ENCODE measurements around the gene DCX. TPM values are rescaled to one million over a fixed set of nuclear protein-coding genes. Genes with fewer than 3 reads are reported as not detected.

Gene DCX
- total RNA-seq, 2 donors from 2014 or later = not detected

DNA sequence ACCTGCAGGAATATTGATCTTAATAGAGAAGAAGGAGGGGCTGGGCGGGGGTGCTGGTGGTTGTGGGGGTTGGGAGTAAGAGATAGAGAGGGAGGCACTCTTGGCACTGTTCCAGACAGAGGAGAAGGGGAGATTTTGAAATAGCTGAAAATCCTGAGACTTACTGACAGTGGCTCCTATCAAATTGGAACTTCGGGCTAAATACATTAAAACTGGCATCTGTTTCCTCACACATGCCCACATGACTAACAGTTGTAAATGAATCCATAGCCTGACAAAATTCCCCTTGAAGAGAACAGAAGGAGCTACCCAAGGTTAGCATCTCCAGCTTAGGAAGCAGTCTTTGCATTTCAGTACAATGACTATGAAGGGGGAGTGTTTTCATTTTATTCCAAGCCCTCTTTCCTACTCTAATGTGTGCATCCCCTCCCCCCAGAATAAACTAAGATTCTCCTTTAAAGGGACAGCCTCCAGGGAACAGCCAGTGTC, 1.4 kb downstream of the DCX start:
- Histone ChIP-seq H3K4me3 (no peak overlapping the region), H3K4me1 (ENCODE audit: control insufficient read depth in 1 of 2, low read depth in 2 of 2) (no peaks in the 10 kb centered on the region), H3K36me3 (no peaks in the 10 kb centered on the region), H3K27me3 (replicated peaks; ENCODE audit: insufficient read depth) (no peaks in the 10 kb centered on the region), H3K27ac (no peak overlapping the region), H3K9me3 (no peaks in the 10 kb centered on the region)
- no peak for DNase-seq (ENCODE audit: low spot score)
- no peak for ATAC-seq (ENCODE audit: insufficient number of reproducible peaks, low FRiP score, low read depth)
- TF ChIP-seq, protein P1, sequence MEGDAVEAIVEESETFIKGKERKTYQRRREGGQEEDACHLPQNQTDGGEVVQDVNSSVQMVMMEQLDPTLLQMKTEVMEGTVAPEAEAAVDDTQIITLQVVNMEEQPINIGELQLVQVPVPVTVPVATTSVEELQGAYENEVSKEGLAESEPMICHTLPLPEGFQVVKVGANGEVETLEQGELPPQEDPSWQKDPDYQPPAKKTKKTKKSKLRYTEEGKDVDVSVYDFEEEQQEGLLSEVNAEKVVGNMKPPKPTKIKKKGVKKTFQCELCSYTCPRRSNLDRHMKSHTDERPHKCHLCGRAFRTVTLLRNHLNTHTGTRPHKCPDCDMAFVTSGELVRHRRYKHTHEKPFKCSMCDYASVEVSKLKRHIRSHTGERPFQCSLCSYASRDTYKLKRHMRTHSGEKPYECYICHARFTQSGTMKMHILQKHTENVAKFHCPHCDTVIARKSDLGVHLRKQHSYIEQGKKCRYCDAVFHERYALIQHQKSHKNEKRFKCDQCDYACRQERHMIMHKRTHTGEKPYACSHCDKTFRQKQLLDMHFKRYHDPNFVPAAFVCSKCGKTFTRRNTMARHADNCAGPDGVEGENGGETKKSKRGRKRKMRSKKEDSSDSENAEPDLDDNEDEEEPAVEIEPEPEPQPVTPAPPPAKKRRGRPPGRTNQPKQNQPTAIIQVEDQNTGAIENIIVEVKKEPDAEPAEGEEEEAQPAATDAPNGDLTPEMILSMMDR (IDR thresholded peaks at IDR 0.05) = no peak

DNA sequence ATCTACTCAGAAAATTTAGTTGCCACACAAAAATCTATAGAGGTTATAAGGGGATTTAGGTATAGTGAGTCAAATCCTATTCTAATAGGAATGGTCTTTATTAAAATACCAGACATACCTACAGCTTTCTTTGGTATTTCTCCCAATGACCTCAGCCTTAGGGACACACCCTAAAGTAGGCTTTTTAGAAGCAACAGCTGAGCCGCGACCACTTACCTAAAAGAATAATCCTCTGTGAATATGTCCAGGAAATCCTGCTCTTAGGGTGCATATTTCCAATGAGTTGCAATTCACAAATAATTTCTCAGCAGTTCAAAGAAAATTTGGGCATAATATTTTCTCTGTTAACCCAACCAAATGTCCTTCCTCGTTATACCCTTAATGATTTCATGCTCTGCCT, 2.7 kb downstream of the DCX start:
- Histone ChIP-seq H3K9me3 (no peaks in the 10 kb centered on the region), H3K27ac (no peak overlapping the region), H3K27me3 (replicated peaks; ENCODE audit: insufficient read depth) (no peaks in the 10 kb centered on the region), H3K36me3 (no peaks in the 10 kb centered on the region), H3K4me1 (ENCODE audit: control insufficient read depth in 1 of 2, low read depth in 2 of 2) (no peaks in the 10 kb centered on the region), H3K4me3 (no peak overlapping the region)
- TF ChIP-seq, protein P1 (IDR thresholded peaks at IDR 0.05) = no peak
- DNase-seq (ENCODE audit: low spot score) (no peak), ATAC-seq (ENCODE audit: insufficient number of reproducible peaks, low FRiP score, low read depth) (no peak)

GRCh38 chrX:111407948-111408347, 4.0 kb downstream of the DCX start:
- DNase-seq (ENCODE audit: low spot score) (no peak), ATAC-seq (ENCODE audit: insufficient number of reproducible peaks, low FRiP score, low read depth) (no peak)
- no peak overlapping the region for H3K27ac ChIP-seq
- H3K36me3 ChIP-seq = no peaks in the 10 kb centered on the region
- no peak overlapping the region for H3K4me3 ChIP-seq
- TF ChIP-seq, protein P1 (IDR thresholded peaks at IDR 0.05) = no peak
- H3K9me3 ChIP-seq = no peaks in the 10 kb centered on the region
- no peaks in the 10 kb centered on the region for H3K27me3 ChIP-seq (replicated peaks; ENCODE audit: insufficient read depth)
- H3K4me1 ChIP-seq (ENCODE audit: control insufficient read depth in 1 of 2, low read depth in 2 of 2) = no peaks in the 10 kb centered on the region

- Histone ChIP-seq H3K9me3 (no peaks in the 10 kb centered on the region), H3K27me3 (replicated peaks; ENCODE audit: insufficient read depth) (no peaks in the 10 kb centered on the region), H3K4me3 (no peak overlapping the region), H3K36me3 (no peaks in the 10 kb centered on the region), H3K27ac (no peak overlapping the region), H3K4me1 (ENCODE audit: control insufficient read depth in 1 of 2, low read depth in 2 of 2) (no peaks in the 10 kb centered on the region)
- DNase-seq (ENCODE audit: low spot score) (no peak), ATAC-seq (ENCODE audit: insufficient number of reproducible peaks, low FRiP score, low read depth) (no peak)
- TF ChIP-seq, protein P1 (IDR thresholded peaks at IDR 0.05) = no peak
These were observed 9.6 kb downstream of the DCX start for GRCh38 chrX:111402344-111402743.

GRCh38 chrX:111395149-111395548, 16.8 kb downstream of the DCX start:
- Histone ChIP-seq H3K4me3 (no peak overlapping the region), H3K27me3 (replicated peaks; ENCODE audit: insufficient read depth) (no peaks in the 10 kb centered on the region), H3K4me1 (ENCODE audit: control insufficient read depth in 1 of 2, low read depth in 2 of 2) (no peaks in the 10 kb centered on the region), H3K9me3 (no peaks in the 10 kb centered on the region), H3K27ac (no peak overlapping the region), H3K36me3 (no peaks in the 10 kb centered on the region)
- ATAC-seq (ENCODE audit: insufficient number of reproducible peaks, low FRiP score, low read depth) (no peak), DNase-seq (ENCODE audit: low spot score) (no peak)
- TF ChIP-seq, protein P1 (IDR thresholded peaks at IDR 0.05) = no peak
